ENCODE results near the gene ADGRG1. TPM values are rescaled to one million over a fixed set of nuclear protein-coding genes. Genes with fewer than 3 reads are reported as not detected.
A peak's percentile ranks its signal among the peaks of the same experiment; 100 is the strongest.

Gene ADGRG1
- total RNA-seq, 2 experiments from 2014 or later, result 3.3 to 3.7 TPM

DNA sequence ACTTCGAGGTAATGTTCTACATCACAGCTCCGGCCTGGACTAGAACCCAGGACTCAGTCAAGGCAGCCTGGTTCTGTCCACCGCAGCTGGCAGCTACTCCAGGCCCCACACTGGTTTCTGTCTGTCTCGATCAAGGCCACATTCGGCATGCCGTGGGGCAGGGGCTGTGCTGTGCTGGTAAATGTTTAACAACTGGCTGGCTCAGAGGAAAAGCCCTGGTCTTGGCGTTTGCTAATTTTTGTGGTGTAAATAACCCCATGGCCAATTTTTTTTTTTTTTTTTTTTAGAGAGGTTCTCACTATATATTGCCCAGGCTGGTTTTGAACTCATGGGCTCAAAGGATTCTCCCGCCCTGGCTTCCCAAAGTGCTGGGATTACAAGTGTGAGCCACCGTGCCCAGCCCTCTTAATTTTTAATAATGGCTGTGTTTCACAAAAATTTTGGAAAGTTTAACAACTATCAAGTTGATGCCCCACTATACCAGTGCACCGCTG lies 65.8 kb downstream of the ADGRG1 start:
- H3K9me3 Mint-ChIP-seq (ENCODE audit: insufficient read depth), result no peaks in the 10 kb centered on the region
- CTCF ChIA-PET, result no interaction called here

DNA sequence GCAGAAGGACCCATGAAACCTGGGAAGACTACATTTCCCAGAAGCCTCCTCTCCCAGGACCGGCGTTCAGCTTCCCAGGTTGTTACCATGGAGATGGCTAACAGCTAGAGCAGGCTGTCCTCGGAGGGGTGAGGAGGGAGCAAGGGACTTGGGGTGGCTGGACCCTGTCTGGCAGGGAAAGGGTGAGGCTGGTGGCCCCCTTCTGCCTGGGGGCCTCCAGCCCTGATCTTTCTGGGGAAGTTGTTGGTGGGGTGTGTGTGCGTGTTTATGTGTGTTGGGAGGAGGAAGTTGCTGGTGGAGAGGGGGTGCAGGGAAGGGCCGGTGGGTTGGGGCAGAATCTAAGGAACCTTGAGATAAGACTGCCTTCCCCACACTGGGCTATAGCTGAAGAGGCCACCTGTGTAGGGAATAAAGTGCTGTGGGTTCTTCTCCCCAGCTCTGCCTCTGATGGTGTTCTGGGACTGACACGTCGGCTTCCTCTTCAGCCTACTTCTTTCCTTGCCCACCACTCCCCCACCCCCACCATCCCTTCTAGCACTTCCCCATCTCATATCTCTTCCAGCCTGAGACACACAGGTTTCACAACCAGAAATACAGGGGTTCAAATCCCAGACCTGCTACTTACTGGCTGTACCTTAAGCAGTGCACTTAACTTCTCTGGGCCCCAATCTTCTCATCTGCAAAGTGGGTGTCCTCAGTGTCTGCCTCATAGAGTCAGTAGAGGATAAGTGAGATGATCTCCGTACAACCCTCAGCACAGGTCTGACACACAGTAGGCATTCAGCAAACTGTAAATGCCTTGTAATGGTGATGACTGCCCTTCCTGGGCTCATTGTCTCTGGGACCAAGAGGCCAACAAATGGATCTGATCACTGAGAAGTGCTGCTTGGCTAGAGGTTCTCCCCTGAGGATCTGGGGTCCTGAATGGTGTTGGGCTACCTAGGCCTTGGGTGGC lies 66.6 kb downstream of the ADGRG1 start, which contains the start of gene DRC7:
Gene DRC7 (plus strand): TSS at position 82 of the 955 bp plus-strand sequence. CDS start 3,144 bp downstream, outside the sequence.
- H3K4me1 Mint-ChIP-seq (ENCODE audit: low read depth), result peaks cover 40% of the 10 kb centered on the region
- POLR2A ChIA-PET, result no interaction called here
- DNase-seq, result peak; percentile 57
- peak within 1 kb of the TSS; percentile 61 for H3K4me3 Mint-ChIP-seq
- CTCF ChIA-PET, result no interaction called here
- H3K9me3 Mint-ChIP-seq (ENCODE audit: insufficient read depth), result no peaks in the 10 kb centered on the region
- H3K27ac Mint-ChIP-seq, result peak within 1 kb of the TSS; percentile 69
- H3K27me3 Mint-ChIP-seq (ENCODE audit: low read depth), result no peaks in the 10 kb centered on the region
- ATAC-seq, result peak; percentile 52
- H3K36me3 Mint-ChIP-seq (ENCODE audit: low read depth), result no peaks in the 10 kb centered on the region

More for the DNA sequence above, 65.8 kb downstream of the ADGRG1 start:
- Mint-ChIP-seq H3K4me3 (no peak overlapping the region), H3K27me3 (ENCODE audit: low read depth) (no peaks in the 10 kb centered on the region), H3K4me1 (ENCODE audit: low read depth) (peaks cover 47% of the 10 kb centered on the region), H3K36me3 (ENCODE audit: low read depth) (no peaks in the 10 kb centered on the region), H3K27ac (no peak overlapping the region)
- DNase-seq (no peak), ATAC-seq (no peak)
- POLR2A ChIA-PET, result no interaction called here

DNA sequence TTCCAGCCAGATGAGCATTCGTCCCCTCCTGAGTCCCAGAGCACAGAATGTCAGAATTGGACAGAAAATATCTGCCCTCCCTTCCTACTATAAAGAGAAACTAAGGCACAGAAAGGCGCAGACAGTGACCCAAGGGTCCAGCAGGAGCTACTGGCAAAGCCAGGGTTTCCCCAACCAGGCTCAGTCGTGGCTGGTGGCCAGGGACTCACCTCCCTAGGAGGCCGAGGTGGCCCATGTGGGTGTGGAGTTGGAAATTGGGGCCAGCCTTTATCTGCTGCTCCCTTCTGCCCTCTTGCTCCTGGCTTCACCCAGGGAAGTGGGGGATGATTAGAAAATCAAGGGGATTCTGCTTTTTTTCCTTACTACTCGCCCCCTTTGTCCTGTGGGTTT lies 67.2 kb downstream of the ADGRG1 start:
- Mint-ChIP-seq H3K27ac (no peak overlapping the region), H3K9me3 (ENCODE audit: insufficient read depth) (no peaks in the 10 kb centered on the region), H3K4me3 (no peak overlapping the region), H3K36me3 (ENCODE audit: low read depth) (no peaks in the 10 kb centered on the region), H3K27me3 (ENCODE audit: low read depth) (no peaks in the 10 kb centered on the region), H3K4me1 (ENCODE audit: low read depth) (peaks cover 33% of the 10 kb centered on the region)
- POLR2A ChIA-PET, result no interaction called here
- CTCF ChIA-PET, result no interaction called here
- no peak for DNase-seq
- no peak for ATAC-seq

DNA sequence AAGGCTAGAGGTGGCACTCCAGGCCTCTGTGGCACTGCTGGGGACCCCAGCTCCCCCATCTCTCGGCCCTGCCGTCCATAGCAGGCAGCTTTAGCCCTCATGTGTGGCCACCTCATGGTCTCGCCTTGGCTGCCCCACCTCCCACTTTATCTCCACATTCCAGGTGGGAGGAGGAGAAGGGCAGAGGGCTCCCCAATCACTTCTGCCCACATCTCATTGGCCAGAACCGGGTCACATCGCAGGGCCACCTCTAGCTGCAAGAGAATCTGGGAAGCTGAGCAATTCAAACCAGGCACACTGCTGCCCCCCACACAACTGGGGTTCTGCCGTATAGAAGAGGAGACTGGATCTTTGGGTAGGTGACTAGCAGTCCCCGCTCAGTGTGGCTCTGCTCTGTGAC lies 67.8 kb downstream of the ADGRG1 start:
- ATAC-seq (no peak), DNase-seq (no peak)
- Mint-ChIP-seq H3K27me3 (ENCODE audit: low read depth) (no peaks in the 10 kb centered on the region), H3K9me3 (ENCODE audit: insufficient read depth) (no peaks in the 10 kb centered on the region), H3K4me3 (no peak overlapping the region), H3K27ac (no peak overlapping the region), H3K4me1 (ENCODE audit: low read depth) (peaks cover 27% of the 10 kb centered on the region), H3K36me3 (ENCODE audit: low read depth) (no peaks in the 10 kb centered on the region)
- ChIA-PET CTCF (no interaction called here), POLR2A (no interaction called here)

DNA sequence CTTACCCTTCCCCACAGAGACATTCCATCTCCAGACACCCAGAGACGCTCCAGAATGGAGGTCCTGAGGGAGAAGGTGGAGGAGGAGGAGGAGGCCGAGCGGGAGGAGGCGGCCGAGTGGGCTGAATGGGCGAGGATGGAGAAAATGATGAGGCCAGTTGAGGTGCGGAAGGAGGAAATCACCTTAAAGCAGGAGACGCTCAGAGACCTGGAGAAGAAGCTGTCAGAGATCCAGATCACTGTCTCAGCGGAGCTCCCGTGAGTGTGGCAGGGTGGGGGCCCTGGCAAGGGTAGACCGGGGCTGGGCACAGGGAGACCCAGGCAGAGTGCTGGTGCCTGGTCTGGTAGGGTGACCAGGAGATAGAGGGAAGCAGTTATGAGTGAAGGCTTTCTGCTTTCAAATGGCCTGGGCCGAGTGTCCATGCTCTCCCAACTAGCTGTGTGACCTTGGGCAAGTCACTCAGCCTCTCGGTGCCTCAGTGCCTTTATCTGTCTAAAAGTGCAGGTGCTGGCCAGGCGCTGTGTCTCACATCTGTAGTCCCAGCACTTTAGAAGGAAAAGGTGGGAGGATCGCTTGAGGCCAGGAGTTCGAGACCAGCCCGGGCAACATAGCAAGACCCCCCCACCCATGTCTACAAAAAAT lies 69.6 kb downstream of the ADGRG1 start:
- Mint-ChIP-seq H3K4me1 (ENCODE audit: low read depth) (peaks cover 20% of the 10 kb centered on the region), H3K9me3 (ENCODE audit: insufficient read depth) (no peaks in the 10 kb centered on the region), H3K4me3 (no peak overlapping the region), H3K27me3 (ENCODE audit: low read depth) (no peaks in the 10 kb centered on the region), H3K27ac (no peak overlapping the region), H3K36me3 (ENCODE audit: low read depth) (no peaks in the 10 kb centered on the region)
- ATAC-seq (no peak), DNase-seq (no peak)
- ChIA-PET CTCF (no interaction called here), POLR2A (no interaction called here)

DNA sequence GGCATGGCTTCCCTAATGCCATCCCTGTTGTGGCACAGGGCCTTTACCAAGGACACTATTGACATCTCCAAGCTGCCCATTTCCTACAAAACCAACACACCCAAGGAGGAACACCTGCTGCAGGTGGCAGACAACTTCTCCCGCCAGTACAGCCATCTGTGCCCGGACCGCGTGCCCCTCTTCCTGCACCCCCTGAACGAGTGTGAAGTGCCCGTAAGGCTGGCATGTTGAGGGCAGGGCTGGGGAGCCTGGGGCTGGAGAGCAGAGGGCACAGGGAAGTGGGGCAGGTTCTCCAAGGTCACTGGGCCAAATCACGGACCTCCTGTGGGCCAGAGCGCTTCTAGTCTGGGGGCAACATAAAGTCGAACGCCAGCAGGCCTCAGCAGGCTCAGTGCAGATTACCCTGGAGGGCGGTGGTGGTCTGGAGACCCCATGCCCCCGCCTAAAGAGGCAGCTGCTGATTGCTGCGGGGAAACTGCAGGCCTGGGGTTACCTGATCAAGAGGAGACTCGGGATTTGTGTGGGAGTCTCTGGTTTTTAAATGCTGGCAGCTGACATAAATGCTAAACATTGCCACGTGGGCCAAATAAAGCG lies 70.5 kb downstream of the ADGRG1 start:
- ChIA-PET CTCF (interaction anchor here (0.9 kb wide), 1 partner anchor 12 kb away, joined by 3 read pairs; no protein-coding TSS in a partner anchor), POLR2A (no interaction called here)
- no peak for DNase-seq
- Mint-ChIP-seq H3K9me3 (ENCODE audit: insufficient read depth) (no peaks in the 10 kb centered on the region), H3K4me1 (ENCODE audit: low read depth) (peaks cover 16% of the 10 kb centered on the region), H3K4me3 (no peak overlapping the region), H3K27me3 (ENCODE audit: low read depth) (no peaks in the 10 kb centered on the region), H3K36me3 (ENCODE audit: low read depth) (no peaks in the 10 kb centered on the region), H3K27ac (no peak overlapping the region)
- no peak for ATAC-seq

DNA sequence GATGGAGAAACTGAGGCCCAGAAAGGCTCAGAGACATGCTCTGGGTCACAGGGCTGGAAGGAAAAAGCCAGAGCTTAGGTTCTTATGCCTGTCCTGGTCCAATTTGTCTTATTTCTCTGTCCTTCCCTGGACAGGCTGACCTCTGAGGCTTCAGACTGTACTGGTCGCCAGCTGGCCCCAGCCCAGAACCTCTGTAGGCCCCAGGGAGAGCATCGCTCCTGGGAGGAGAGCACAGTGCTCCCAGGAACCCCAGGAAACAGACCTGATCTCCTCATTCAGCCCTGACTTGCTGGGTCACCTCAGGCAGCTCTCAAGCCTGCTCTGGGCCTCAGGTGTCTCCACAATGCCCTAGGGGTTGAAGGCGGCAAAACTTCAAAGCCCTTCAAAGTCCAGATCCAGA lies 71.1 kb downstream of the ADGRG1 start:
- Mint-ChIP-seq H3K36me3 (ENCODE audit: low read depth) (no peaks in the 10 kb centered on the region), H3K4me3 (no peak overlapping the region), H3K27ac (no peak overlapping the region), H3K9me3 (ENCODE audit: insufficient read depth) (no peaks in the 10 kb centered on the region), H3K4me1 (ENCODE audit: low read depth) (peaks cover 16% of the 10 kb centered on the region), H3K27me3 (ENCODE audit: low read depth) (peaks cover 4% of the 10 kb centered on the region)
- POLR2A ChIA-PET, result no interaction called here
- ATAC-seq, result no peak
- CTCF ChIA-PET, result interaction anchor here (0.9 kb wide), 1 partner anchor 12 kb away, joined by 3 read pairs; no protein-coding TSS in a partner anchor
- DNase-seq, result no peak

DNA sequence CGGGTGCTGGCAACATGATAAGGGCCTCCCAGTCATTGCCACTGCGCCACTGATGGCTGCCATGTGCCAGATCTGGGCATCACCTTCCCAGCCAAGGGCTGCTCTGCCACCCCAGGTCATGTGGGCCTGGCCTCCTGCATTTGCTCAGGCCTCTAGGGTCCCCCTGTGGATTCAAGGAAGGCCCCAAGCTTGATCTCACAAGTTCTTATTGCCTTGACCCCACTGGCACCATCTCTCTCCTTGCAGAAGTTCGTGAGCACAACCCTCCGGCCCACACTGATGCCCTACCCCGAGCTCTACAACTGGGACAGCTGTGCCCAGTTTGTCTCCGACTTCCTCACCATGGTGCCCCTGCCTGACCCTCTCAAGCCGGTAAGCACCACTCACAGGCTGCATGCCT lies 71.5 kb downstream of the ADGRG1 start:
- Mint-ChIP-seq H3K36me3 (ENCODE audit: low read depth) (no peaks in the 10 kb centered on the region), H3K27ac (no peak overlapping the region), H3K4me3 (no peak overlapping the region), H3K9me3 (ENCODE audit: insufficient read depth) (no peaks in the 10 kb centered on the region), H3K4me1 (ENCODE audit: low read depth) (peaks cover 14% of the 10 kb centered on the region), H3K27me3 (ENCODE audit: low read depth) (peaks cover 4% of the 10 kb centered on the region)
- POLR2A ChIA-PET, result no interaction called here
- DNase-seq (no peak), ATAC-seq (no peak)
- CTCF ChIA-PET, result no interaction called here

DNA sequence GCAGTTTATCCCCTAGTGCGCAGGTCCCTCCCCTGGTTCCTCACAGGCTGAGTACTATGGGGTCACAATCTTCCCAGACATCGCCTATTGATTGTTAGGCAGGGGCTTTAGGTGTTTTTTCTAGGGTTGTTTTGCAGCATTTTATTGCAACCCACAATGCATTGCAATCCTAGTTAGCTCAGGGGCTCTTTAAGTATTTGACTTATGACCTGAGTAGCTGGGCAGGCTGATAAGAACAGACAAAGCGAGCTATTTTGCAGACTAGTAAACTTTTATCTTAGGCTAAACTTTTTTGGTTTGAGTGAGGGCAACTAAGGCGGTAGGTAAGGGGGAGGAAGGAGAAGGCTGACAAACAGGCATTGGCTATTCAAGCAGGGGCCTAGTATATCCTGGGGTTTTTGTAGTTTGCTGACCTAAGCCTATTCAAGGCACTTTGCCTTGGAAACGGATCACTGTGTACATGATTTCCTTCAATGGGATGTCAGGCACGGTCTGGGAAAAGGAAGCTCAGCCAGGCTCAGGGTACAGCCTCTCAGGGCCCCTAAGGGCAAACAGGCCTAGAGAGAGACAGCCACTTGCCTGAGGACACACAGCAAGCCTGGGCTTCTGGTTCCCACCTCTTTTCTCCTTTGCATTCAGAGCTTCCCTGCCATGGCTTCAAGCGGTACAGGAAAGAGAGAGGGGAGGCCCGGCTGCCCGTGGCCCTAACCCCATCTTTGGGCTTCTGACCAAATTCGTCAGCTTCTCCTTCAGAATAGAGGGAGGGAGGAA lies 72.5 kb downstream of the ADGRG1 start:
- ATAC-seq (no peak), DNase-seq (no peak)
- Mint-ChIP-seq H3K9me3 (ENCODE audit: insufficient read depth) (no peaks in the 10 kb centered on the region), H3K4me3 (no peak overlapping the region), H3K27me3 (ENCODE audit: low read depth) (peaks cover 4% of the 10 kb centered on the region), H3K4me1 (ENCODE audit: low read depth) (peaks cover 8% of the 10 kb centered on the region), H3K27ac (no peak overlapping the region), H3K36me3 (ENCODE audit: low read depth) (no peaks in the 10 kb centered on the region)
- CTCF ChIA-PET, result interaction anchor here (1.0 to 1.2 kb wide), 2 partner anchors 11 to 52 kb away, joined by 3 to 4 read pairs; no protein-coding TSS in a partner anchor
- POLR2A ChIA-PET, result no interaction called here

DNA sequence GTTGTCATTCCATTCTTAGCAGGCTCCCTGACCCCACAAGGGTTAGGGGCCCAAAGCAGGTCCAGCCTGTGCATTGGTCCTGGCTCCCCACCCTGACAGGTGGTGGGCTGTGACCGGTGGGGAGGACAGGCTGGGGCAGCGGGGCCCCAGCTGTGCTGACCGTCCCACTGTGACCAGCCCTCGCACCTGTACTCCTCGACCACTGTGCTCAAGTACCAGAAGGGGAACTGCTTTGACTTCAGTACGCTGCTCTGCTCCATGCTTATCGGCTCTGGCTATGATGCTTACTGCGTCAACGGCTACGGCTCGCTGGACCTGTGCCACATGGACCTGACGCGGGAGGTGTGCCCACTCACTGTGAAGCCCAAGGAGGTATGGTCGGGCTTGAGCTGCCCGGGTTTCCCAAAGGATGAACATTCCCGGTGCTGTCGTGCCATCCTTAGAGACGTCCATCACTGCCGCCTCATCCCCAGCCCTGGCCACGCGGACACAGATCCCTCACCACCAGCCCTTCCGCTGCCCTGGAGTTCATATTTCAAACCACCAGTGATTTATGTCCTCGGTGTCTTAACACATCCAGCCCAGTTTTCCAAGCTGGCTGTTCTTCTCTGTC lies 73.4 kb downstream of the ADGRG1 start:
- ATAC-seq (no peak), DNase-seq (no peak)
- ChIA-PET CTCF (interaction anchor here (1.0 to 1.2 kb wide), 2 partner anchors 12 to 53 kb away, joined by 3 to 4 read pairs; no protein-coding TSS in a partner anchor), POLR2A (no interaction called here)
- H3K4me3 Mint-ChIP-seq, result no peak overlapping the region
- no peak overlapping the region for H3K27ac Mint-ChIP-seq
- peaks cover 4% of the 10 kb centered on the region for H3K27me3 Mint-ChIP-seq (ENCODE audit: low read depth)
- H3K9me3 Mint-ChIP-seq (ENCODE audit: insufficient read depth), result no peaks in the 10 kb centered on the region
- no peaks in the 10 kb centered on the region for H3K36me3 Mint-ChIP-seq (ENCODE audit: low read depth)
- peaks cover 8% of the 10 kb centered on the region for H3K4me1 Mint-ChIP-seq (ENCODE audit: low read depth)

DNA sequence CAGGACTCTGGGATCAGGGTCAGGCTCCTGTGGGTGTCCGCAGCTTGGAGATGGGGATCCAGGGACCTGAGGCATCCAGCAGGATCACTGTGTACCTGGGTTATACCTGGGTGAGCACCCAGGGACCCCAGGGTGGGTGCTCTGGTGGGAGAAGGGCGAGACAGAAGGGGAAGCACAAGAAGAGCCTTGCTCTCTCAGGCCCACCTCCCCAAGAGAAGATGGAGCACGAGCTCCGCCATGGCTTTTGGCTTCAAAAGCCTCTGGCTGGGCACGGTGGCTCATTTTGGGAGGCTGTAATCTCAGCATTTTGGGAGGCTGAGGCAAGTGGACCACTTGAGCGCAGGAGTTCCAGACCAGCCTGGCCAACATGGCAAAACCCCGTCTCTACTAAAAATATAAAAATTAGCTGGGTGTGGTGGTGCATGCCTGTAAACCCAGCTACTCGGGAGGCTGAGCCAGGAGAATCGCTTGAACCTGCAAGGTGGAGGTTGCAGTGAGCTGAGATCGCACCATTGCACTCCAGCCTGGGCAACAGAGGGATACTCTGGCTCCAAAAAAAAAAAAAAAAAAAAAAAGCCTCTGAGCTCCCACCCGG lies 75.1 kb downstream of the ADGRG1 start:
- peaks cover 12% of the 10 kb centered on the region for H3K27me3 Mint-ChIP-seq (ENCODE audit: low read depth)
- no peaks in the 10 kb centered on the region for H3K36me3 Mint-ChIP-seq (ENCODE audit: low read depth)
- POLR2A ChIA-PET, result no interaction called here
- H3K9me3 Mint-ChIP-seq (ENCODE audit: insufficient read depth), result no peaks in the 10 kb centered on the region
- H3K4me3 Mint-ChIP-seq, result no peak overlapping the region
- DNase-seq, result no peak
- H3K4me1 Mint-ChIP-seq (ENCODE audit: low read depth), result peaks cover 8% of the 10 kb centered on the region
- no peak for ATAC-seq
- CTCF ChIA-PET, result no interaction called here
- H3K27ac Mint-ChIP-seq, result no peak overlapping the region

All from activated CD8-positive, alpha-beta T cell treated with anti-CD3 and anti-CD28 coated beads, Interleukin-2, amount 10 ng/mL, durations not matched to agents 7 days and 5 days (primary cell).